MM.1S (cell line): ENCODE measurements around the gene PTH1R.

Experiments used
- DNase-seq: peaks from one replicate; pipeline ENCODE4 v3.0.0-alpha.2; 2015
- H2AFZ ChIP-seq: fragments of 300-600 bp; sonication (generic); 2 replicates; pipeline ENCODE4 v1.6.0; 2016; ENCODE audit warnings: antibody characterized with exemption, low read length
- H3F3A ChIP-seq: fragments of 300-600 bp; sonication (generic); 2 replicates; pipeline ENCODE4 v1.6.1; 2016; ENCODE audit warnings: mild to moderate bottlenecking, antibody characterized with exemption, low read length, moderate library complexity, mixed read lengths; ENCODE audit not compliant: insufficient read depth
- H3K27ac ChIP-seq: fragments of 300-600 bp; sonication (generic); 2 replicates; pipeline ENCODE4 v1.5.1; 2016; ENCODE audit warnings: mild to moderate bottlenecking, low read length
- H3K27me3 ChIP-seq: fragments of 300-600 bp; sonication (generic); replicated peaks from 2 replicates; pipeline ENCODE4 v1.6.0; 2016; ENCODE audit warnings: low read length; ENCODE audit not compliant: insufficient read depth
- H3K36me3 ChIP-seq: fragments of 300-600 bp; sonication (generic); replicated peaks from 2 replicates; pipeline ENCODE4 v1.6.1; 2016; ENCODE audit warnings: mild to moderate bottlenecking, low read length, mixed read lengths; ENCODE audit not compliant: insufficient read depth
- H3K4me1 ChIP-seq: fragments of 300-600 bp; sonication (generic); 2 replicates; pipeline ENCODE4 v1.6.1; 2016; ENCODE audit warnings: low read length, mixed read lengths
- H3K4me2 ChIP-seq: fragments of 300-600 bp; sonication (generic); 2 replicates; pipeline ENCODE4 v1.6.0; 2016; ENCODE audit warnings: low read depth, low read length
- H3K4me3 ChIP-seq: fragments of 300-600 bp; sonication (generic); 2 replicates; pipeline ENCODE4 v1.5.1; 2016; ENCODE audit warnings: low read length, mixed read lengths
- H3K79me2 ChIP-seq: fragments of 300-600 bp; sonication (generic); 2 replicates; pipeline ENCODE4 v1.6.1; 2016; ENCODE audit warnings: mixed run types, low read length, mixed read lengths
- H3K9ac ChIP-seq: fragments of 300-600 bp; sonication (generic); 2 replicates; pipeline ENCODE4 v1.6.1; 2016; ENCODE audit warnings: low read length, mixed read lengths
- H3K9me2 ChIP-seq: fragments of 300-600 bp; sonication (generic); replicated peaks from 2 replicates; pipeline ENCODE4 v1.6.1; 2016; ENCODE audit warnings: mild to moderate bottlenecking, low read length, mixed read lengths; ENCODE audit not compliant: insufficient read depth
- H3K9me3 ChIP-seq: fragments of 300-600 bp; sonication (generic); replicated peaks from 2 replicates; pipeline ENCODE4 v1.6.1; 2016; ENCODE audit warnings: mild to moderate bottlenecking, low read length, mixed read lengths; ENCODE audit not compliant: insufficient read depth
- H4K20me1 ChIP-seq: fragments of 300-600 bp; sonication (generic); 2 replicates; pipeline ENCODE4 v1.6.1; 2016; ENCODE audit warnings: mild to moderate bottlenecking, low read length, moderate library complexity, mixed read lengths; ENCODE audit not compliant: insufficient read depth
- CTCF ChIP-seq: fragments of 300-600 bp; sonication (generic); IDR thresholded peaks from 2 replicates; pipeline ENCODE4 v1.5.1; 2016; ENCODE audit warnings: antibody characterized with exemption, low read length, mixed read lengths
- EZH2 ChIP-seq: fragments of 300-600 bp; sonication (generic); optimal IDR thresholded peaks from 2 replicates; pipeline ENCODE3; 2017; ENCODE audit warnings: low read depth, mild to moderate bottlenecking, antibody characterized with exemption, low read length, mixed read lengths
- EZH2phosphoT487 ChIP-seq: fragments of 300-600 bp; sonication (generic); IDR thresholded peaks from 2 replicates; pipeline ENCODE4 v1.6.1; 2018; ENCODE audit warnings: antibody characterized with exemption, low read length

Gene PTH1R

GRCh38 chr3:46935989-46936558 is 58.6 kb downstream of the PTH1R start:
- Histone ChIP-seq H3K27ac (no peak overlapping the region), H3K4me2 (no peak overlapping the region), H3K4me3 (no peak overlapping the region), H3K27me3 (no peaks in the 10 kb centered on the region), H3K36me3 (no peaks in the 10 kb centered on the region), H3K9ac (no peak overlapping the region), H3F3A (no peaks in the 10 kb centered on the region; the same call in 1 of the 2 replicates), H4K20me1 (peaks cover 44% of the 10 kb centered on the region), H2AFZ (no peak overlapping the region), H3K9me3 (no peaks in the 10 kb centered on the region), H3K79me2 (peaks cover 96% of the 10 kb centered on the region), H3K4me1 (peaks cover 23% of the 10 kb centered on the region), H3K9me2 (no peaks in the 10 kb centered on the region)
- DNase-seq: no peak
- no peak for TF ChIP-seq EZH2phosphoT487
- no peak for TF ChIP-seq CTCF
- TF ChIP-seq EZH2: no peak

- no peak overlapping the region for H3K4me3 ChIP-seq
- no peaks in the 10 kb centered on the region for H3K9me2 ChIP-seq
- no peaks in the 10 kb centered on the region; the same call in 1 of the 2 replicates for H3F3A ChIP-seq
- H3K9me3 ChIP-seq: no peaks in the 10 kb centered on the region
- no peak overlapping the region for H3K9ac ChIP-seq
- no peaks in the 10 kb centered on the region for H3K36me3 ChIP-seq
- no peak overlapping the region for H3K4me2 ChIP-seq
- TF ChIP-seq CTCF: no peak
- no peak for TF ChIP-seq EZH2
- no peak for TF ChIP-seq EZH2phosphoT487
- H3K79me2 ChIP-seq: peaks cover 94% of the 10 kb centered on the region
- H3K27ac ChIP-seq: no peak overlapping the region
- no peak for DNase-seq
- no peaks in the 10 kb centered on the region for H3K27me3 ChIP-seq
- peaks cover 16% of the 10 kb centered on the region for H3K4me1 ChIP-seq
- peaks cover 40% of the 10 kb centered on the region for H4K20me1 ChIP-seq
- H2AFZ ChIP-seq: no peak overlapping the region
Observed at GRCh38 chr3:46936733-46937250, 59.3 kb downstream of the PTH1R start.

- H3K4me2 ChIP-seq: no peak overlapping the region
- H3K36me3 ChIP-seq: no peaks in the 10 kb centered on the region
- 0 out of 2 replicates have a peak, but pooled peaks cover 3% of the 10 kb centered on the region for H3K4me1 ChIP-seq
- no peak overlapping the region for H3K9ac ChIP-seq
- H4K20me1 ChIP-seq: peaks cover 45% of the 10 kb centered on the region
- no peaks in the 10 kb centered on the region for H3K9me3 ChIP-seq
- no peak overlapping the region for H3K4me3 ChIP-seq
- H3F3A ChIP-seq: no peaks in the 10 kb centered on the region
- no peaks in the 10 kb centered on the region for H3K27me3 ChIP-seq
- TF ChIP-seq EZH2phosphoT487: no peak
- DNase-seq: no peak
- H2AFZ ChIP-seq: no peak overlapping the region
- H3K79me2 ChIP-seq: peaks cover 94% of the 10 kb centered on the region
- no peak overlapping the region for H3K27ac ChIP-seq
- no peaks in the 10 kb centered on the region for H3K9me2 ChIP-seq
Observed at GRCh38 chr3:46938118-46938517, 60.6 kb downstream of the PTH1R start.
